CD4-positive, alpha-beta T cell treated with Interleukin-4 for 4 hours (primary cell): ENCODE measurements around the gene ASGR1.

ENCODE experiments used
- DNase-seq: peaks from one replicate; pipeline ENCODE4 v3.0.0-alpha.2; 2020

Gene ASGR1

DNA sequence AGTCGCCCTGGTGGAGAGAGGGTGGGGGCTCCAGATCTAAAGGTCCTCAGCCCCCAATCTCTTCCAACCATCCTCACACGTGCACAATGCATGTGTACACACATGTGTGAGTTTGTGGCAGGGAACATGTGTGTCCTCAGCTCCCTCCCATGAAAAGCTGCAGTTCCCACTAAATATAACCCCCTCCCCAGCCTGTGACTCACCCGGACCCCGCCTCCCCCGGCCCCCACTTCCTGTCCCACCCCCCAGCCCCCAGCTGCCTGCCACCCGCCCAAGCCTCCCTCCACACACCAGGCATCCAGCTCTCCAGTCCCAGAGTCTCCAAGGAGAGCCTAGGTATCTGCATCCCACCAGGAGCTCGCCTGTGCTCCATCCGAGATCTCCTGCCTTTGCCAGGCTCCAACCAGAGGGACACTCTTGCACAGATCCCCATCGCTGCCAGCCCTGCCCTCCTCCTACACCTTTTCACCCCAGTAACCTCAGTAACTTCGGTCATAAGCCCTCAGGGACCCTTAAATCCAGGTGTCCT lies 36.5 kb upstream of the ASGR1 start:
- DNase-seq: peak; percentile 32

GRCh38 chr17:7215136-7215638 lies 36.0 kb upstream of the ASGR1 start:
- no peak for DNase-seq

GRCh38 chr17:7214300-7215135 lies 35.3 kb upstream of the ASGR1 start:
- peak; percentile 100 for DNase-seq

- DNase-seq: peak; percentile 91
Measured at GRCh38 chr17:7213895-7214299, 34.7 kb upstream of the ASGR1 start.

- no peak for DNase-seq
Measured at GRCh38 chr17:7211491-7212273, 32.5 kb upstream of the ASGR1 start.

GRCh38 chr17:7208754-7209460 lies 29.7 kb upstream of the ASGR1 start:
- no peak for DNase-seq

- DNase-seq: no peak
Measured at GRCh38 chr17:7208027-7208571, 28.9 kb upstream of the ASGR1 start.

GRCh38 chr17:7207120-7208001 lies 28.2 kb upstream of the ASGR1 start:
- no peak for DNase-seq

GRCh38 chr17:7205561-7205960 lies 26.4 kb upstream of the ASGR1 start:
- DNase-seq: no peak

GRCh38 chr17:7204828-7205461 lies 25.8 kb upstream of the ASGR1 start:
- DNase-seq: peak; percentile 99

DNA sequence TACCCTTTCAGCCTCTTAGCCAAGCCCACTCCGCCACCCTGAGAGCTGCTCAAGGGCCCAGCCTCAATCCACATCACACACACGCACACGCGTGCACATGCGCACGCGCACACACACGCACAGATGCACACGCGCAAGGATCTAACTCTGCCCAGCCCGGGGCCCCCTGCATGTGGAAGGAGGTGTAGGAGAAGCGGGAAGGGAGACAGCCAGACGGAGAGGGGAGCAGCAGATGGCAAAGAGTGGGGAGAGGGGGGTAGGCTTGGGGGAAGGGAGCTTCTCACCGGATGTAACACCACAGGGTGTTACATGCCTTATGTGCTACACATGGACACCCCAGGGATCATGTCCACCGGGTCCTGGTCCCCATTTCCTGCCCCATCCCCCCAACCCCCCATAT lies 25.2 kb upstream of the ASGR1 start:
- DNase-seq: no peak

GRCh38 chr17:7203391-7203790 lies 24.2 kb upstream of the ASGR1 start:
- DNase-seq: no peak

DNA sequence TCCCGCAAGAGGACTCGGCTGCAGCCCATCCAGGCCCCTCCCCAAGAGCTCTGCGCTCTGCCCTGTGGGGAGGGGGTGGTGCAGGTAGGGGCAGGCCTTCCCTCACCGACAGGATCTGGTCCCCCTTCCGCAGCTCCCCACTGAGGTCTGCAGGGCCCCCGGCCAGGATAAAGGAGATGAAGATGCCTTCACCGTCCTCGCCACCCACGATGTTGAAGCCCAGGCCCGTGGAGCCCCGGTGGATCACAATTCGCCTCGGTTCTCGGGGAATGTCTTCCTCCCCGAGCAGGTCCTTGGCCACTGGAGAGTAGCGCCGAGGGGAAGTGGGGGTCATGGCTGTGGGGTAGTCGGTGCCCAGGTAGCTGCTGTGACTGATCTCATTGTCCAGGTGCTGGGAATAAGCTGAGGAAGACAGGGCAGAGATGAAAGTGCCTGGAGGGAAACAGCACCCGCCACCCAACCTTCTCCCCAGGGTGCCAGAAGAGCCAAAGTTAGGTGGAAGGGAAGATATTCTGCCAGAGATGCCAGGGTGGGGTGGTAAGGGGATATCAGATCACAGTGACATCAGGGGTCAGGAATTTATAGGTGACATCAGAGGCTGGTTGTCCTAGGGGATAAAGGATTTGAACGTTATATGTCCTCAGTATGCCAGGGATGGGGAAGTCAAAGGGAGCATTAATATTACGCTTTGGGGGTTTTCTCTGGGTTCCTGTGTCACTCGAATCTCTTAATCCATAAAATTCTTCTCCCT lies 17.7 kb upstream of the ASGR1 start:
- no peak for DNase-seq

GRCh38 chr17:7195971-7196370 lies 16.8 kb upstream of the ASGR1 start:
- DNase-seq: no peak

DNA sequence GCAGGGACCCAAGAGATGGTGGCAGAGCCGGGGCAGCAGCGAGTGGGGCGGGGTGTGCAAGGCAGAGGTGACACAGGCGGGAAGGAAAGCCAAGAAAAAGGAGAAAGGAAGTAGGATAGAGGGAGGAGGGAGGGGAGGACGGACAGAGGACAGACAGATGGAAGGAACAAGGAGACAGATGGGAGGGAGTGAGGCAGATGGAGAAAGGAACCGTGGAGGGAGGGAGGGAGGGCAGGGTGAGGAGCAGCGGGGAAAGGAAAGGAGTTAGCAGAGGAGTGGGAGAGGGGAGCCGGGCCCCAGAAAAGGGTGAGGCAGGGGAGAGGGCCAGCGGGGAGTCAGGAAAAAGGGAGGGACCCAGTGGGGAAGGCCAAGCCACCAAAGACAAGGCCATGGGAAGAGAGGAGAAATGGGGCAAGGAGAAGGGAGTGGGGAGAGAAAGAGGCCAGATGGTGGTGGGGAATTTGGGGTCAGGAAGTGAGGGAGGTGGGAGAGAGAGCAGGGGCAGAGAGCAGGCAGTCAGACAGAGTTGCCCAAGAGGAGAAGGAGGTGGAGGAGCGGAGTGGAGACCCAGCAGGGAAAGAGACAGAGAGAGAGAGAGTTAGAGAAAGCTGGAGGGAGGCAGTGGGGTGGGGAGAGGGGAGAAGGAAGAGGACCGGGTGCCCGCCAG lies 13.2 kb upstream of the ASGR1 start:
- DNase-seq: no peak

DNA sequence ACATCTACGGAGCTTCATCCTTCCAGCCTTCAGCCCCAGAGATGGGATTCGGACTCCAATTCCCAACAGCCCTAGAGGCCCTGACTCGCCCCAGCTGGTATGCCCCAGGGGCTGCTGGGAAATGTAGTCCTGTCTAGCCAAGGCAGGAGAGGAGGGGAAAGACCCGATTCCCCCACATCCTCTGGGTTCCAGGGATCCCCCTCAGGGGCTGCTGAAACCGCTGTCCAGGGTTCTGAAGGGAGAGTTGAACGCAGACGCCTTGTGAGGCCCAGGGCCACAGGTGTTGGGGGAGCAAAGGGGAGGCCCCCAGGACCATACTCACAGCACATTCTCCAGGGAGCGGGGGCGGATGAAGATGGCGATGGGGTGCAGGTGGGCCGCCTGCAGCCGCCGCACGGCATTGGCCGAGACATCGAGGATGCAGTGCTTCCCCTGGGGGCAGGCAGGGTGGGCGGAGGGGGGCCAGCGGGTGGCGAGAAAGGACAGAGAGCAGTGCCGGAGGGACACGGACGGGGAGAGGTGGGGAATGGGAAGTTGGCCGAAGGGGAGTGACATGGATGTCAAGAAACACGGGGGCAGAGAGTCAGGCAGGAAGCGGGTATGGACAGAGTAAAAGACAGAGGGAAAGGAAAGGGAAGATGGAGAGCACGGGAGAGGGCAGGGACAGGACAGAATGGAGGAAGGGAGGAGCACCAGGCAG lies 12.6 kb upstream of the ASGR1 start:
- no peak for DNase-seq

DNA sequence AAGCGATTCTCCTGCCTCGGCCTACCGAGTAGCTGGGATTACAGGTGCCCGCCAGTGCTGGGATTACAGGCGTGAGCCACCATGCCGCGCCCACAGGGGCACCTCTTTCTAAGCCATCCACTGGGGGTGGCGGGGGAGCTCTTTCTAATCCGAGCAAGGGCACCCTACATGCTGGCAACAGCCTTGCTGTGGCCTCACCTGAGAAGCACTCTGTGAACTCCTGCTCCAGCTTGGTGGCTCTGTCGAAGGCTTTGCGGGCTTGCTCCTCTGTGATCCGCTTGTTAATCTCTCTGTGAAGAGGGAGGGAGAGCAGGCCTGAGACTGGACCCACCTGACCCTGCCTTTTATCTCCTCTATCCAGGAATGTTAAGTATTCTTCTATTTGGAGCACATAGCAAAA lies 11.9 kb upstream of the ASGR1 start:
- DNase-seq: no peak

DNA sequence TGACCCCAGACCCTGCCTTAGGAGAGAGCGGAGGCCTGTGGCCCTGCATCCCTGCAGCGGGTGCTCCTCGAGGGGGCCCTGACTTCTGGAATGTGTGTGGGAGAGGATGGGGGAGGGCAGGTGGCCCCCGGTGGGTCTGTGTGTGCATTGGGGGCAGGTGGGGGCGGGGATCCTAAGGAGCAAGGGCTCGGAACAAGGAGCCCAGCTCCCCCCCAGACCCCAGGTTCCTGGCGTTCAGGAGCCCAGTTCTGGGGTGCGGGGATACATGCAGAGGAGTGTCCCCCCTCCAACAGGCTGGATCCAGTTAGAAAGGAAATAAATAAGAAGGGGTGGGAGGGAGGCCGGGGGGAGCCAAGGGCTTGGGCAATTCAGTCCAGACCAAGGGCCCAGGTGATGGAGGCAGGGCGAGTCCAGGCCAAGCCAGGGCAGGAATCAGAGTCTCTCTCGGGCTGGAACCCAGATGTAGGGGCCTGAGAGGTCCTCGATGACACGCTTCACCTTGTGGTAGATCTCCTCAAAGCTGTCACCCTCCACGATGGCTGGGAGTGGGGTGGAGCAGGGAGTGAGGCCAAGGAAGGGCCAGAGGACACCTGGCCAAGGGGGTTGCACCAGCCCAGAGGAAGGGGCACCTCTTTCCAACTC lies 11.2 kb upstream of the ASGR1 start:
- DNase-seq: no peak

GRCh38 chr17:7186241-7186640 lies 7.1 kb upstream of the ASGR1 start:
- DNase-seq: peak; percentile 11
